GM12875 (cell line): ENCODE results near the gene CD164L2.
"Not testable (repeated sequence)": the region's sequence is repeated elsewhere in the genome, so short reads cannot be mapped to it uniquely, and the experiment has no call there.

Source experiments
- H3K4me3 ChIP-seq: one replicate; pipeline ENCODE4 v1.5.1; 2011; ENCODE audit warnings: low read depth, low read length, control low read depth
- CTCF ChIP-seq: IDR thresholded peaks from 2 replicates; pipeline ENCODE4 v1.5.1; 2011; ENCODE audit warnings: low read depth, mild to moderate bottlenecking, control low read depth, inconsistent platforms, low read length, moderate library complexity, borderline replicate concordance; ENCODE audit not compliant: insufficient read depth

The CD164L2 gene

GRCh38 chr1:27412502-27412901 is 29.4 kb upstream of the CD164L2 start:
- no peak for TF ChIP-seq CTCF
- H3K4me3 ChIP-seq, result no peak overlapping the region

- H3K4me3 ChIP-seq, result no peak overlapping the region
- TF ChIP-seq CTCF, result no peak
These were observed 27.6 kb upstream of the CD164L2 start for GRCh38 chr1:27410709-27411108.

GRCh38 chr1:27409669-27410068 is 26.5 kb upstream of the CD164L2 start:
- no peak overlapping the region for H3K4me3 ChIP-seq
- TF ChIP-seq CTCF, result no peak

GRCh38 chr1:27408151-27408550 is 25.0 kb upstream of the CD164L2 start:
- TF ChIP-seq CTCF, result no peak
- H3K4me3 ChIP-seq, result no peak overlapping the region

- H3K4me3 ChIP-seq, result not testable (repeated sequence)
These were observed 23.7 kb upstream of the CD164L2 start for GRCh38 chr1:27406791-27407190.

GRCh38 chr1:27406362-27406680 is 23.2 kb upstream of the CD164L2 start:
- no peak overlapping the region for H3K4me3 ChIP-seq
- TF ChIP-seq CTCF, result no peak

GRCh38 chr1:27405598-27406361 is 22.6 kb upstream of the CD164L2 start:
- not testable (repeated sequence) for H3K4me3 ChIP-seq

GRCh38 chr1:27405074-27405473 is 21.9 kb upstream of the CD164L2 start:
- H3K4me3 ChIP-seq, result no peak overlapping the region
- TF ChIP-seq CTCF, result no peak
